Cardiac muscle cell (in vitro differentiated cells and primary cell): ENCODE data around the gene GABBR1. TPM values are rescaled to one million over a fixed set of nuclear protein-coding genes. Genes with fewer than 3 reads are reported as not detected.

Experiments used
- DNase-seq, 2 donors: peaks; one replicate each; pipeline versions ENCODE4 v3.0.0 to v3.0.0-alpha.2; 2010 to 2017; ENCODE audit warnings: low read depth in 1 of 2, low spot score in 1 of 2
- H3K27ac ChIP-seq: fragments of 200-600 bp; sonication (generic); 2 replicates; pipeline ENCODE4 v1.5.1; 2016
- H3K27me3 ChIP-seq: fragments of 200-600 bp; sonication (generic); 2 replicates; pipeline ENCODE4 v1.6.0; 2016; ENCODE audit warnings: control low read depth
- H3K36me3 ChIP-seq: fragments of 200-600 bp; sonication (generic); 2 replicates; pipeline ENCODE4 v1.5.1; 2016; ENCODE audit warnings: control low read depth
- H3K4me1 ChIP-seq: fragments of 200-600 bp; sonication (generic); 2 replicates; pipeline ENCODE4 v1.8.1; 2017; ENCODE audit warnings: low read depth, mild to moderate bottlenecking, mixed run types
- H3K4me3 ChIP-seq: fragments of 200-600 bp; sonication (generic); 2 replicates; pipeline ENCODE4 v1.5.1; 2016; ENCODE audit warnings: mild to moderate bottlenecking
- H3K9me3 ChIP-seq: fragments of 200-600 bp; sonication (generic); 2 replicates; pipeline ENCODE4 v1.5.1; 2017; ENCODE audit warnings: low read depth, mild to moderate bottlenecking, control low read depth
- CTCF ChIP-seq: IDR thresholded peaks from 2 replicates; pipeline ENCODE4 v1.5.1; 2012; ENCODE audit warnings: low read depth, mild to moderate bottlenecking, low read length
- polyA plus RNA-seq: library from polyadenylated mRNA; unstranded; fragments of >200 nt; fragmentation: Nextera tagmentation; extraction: Ambion mirVana; gene quantifications from 2 replicates; pipeline ENCODE4 v1.2.1, GENCODE V29; 2016
- total RNA-seq: library from RNA; depleted of rRNA; stranded (reverse); fragments of >200 nt; gene quantifications from 2 replicates; pipeline ENCODE4 v1.2.3, GENCODE V29; 2016

Gene GABBR1
- total and polyA plus RNA-seq, 2 experiments from 2014 or later = 67.0 to 101 TPM

GRCh38 chr6:29532320-29532951, 100.5 kb downstream of the GABBR1 start:
- no peak overlapping the region for H3K4me3 ChIP-seq
- no peak for DNase-seq
- H3K27me3 ChIP-seq = no peaks in the 10 kb centered on the region
- H3K27ac ChIP-seq = no peak overlapping the region
- no peaks in the 10 kb centered on the region for H3K36me3 ChIP-seq
- no peaks in the 10 kb centered on the region for H3K4me1 ChIP-seq
- no peaks in the 10 kb centered on the region for H3K9me3 ChIP-seq
- no peak for TF ChIP-seq CTCF

GRCh38 chr6:29531668-29532067, 101.3 kb downstream of the GABBR1 start:
- DNase-seq = no peak
- Histone ChIP-seq H3K4me1 (no peaks in the 10 kb centered on the region), H3K9me3 (no peaks in the 10 kb centered on the region), H3K4me3 (no peak overlapping the region), H3K36me3 (no peaks in the 10 kb centered on the region), H3K27ac (no peak overlapping the region), H3K27me3 (no peaks in the 10 kb centered on the region)
- no peak for TF ChIP-seq CTCF

DNA sequence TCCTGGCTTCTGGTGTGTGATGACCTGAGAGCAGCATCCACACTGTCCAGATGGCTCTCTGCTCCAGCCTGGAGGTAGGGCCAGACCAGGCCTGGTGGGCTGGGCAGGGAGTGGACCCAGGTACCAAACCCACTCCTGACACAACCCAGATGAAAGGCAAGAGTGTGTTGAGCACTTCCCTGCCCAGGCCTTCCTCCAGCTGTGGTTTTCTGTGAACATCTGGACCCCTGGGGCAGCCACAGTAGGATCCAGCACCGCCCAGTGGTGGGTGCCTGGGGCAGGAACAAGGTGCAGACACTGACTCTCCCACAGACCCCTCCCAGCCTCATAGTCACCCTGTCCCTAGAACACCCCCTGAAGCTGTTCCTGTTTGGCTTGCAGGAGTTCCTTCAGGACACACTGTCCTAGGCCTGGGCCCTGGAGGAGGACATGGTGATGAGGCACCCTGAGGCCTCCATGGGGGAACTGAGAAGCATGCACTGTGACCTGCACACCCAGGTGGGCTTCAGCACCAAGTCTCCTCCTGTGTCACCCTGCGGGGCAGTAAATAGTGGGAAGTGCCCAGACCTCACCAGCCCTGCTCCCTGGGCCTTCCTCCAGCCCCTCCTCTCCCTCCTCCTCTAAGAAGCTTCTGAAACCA, 102.2 kb downstream of the GABBR1 start:
- Histone ChIP-seq H3K4me3 (no peak overlapping the region), H3K4me1 (no peaks in the 10 kb centered on the region), H3K9me3 (no peaks in the 10 kb centered on the region), H3K36me3 (no peaks in the 10 kb centered on the region), H3K27ac (no peak overlapping the region), H3K27me3 (no peaks in the 10 kb centered on the region)
- no peak for TF ChIP-seq CTCF
- no peak for DNase-seq

- TF ChIP-seq CTCF = no peak
- no peaks in the 10 kb centered on the region for H3K9me3 ChIP-seq
- no peak for DNase-seq
- no peaks in the 10 kb centered on the region for H3K36me3 ChIP-seq
- H3K27ac ChIP-seq = no peak overlapping the region
- H3K4me3 ChIP-seq = no peak overlapping the region
- H3K27me3 ChIP-seq = no peaks in the 10 kb centered on the region
- H3K4me1 ChIP-seq = no peaks in the 10 kb centered on the region
These were observed 103.0 kb downstream of the GABBR1 start for GRCh38 chr6:29529956-29530355.

DNA sequence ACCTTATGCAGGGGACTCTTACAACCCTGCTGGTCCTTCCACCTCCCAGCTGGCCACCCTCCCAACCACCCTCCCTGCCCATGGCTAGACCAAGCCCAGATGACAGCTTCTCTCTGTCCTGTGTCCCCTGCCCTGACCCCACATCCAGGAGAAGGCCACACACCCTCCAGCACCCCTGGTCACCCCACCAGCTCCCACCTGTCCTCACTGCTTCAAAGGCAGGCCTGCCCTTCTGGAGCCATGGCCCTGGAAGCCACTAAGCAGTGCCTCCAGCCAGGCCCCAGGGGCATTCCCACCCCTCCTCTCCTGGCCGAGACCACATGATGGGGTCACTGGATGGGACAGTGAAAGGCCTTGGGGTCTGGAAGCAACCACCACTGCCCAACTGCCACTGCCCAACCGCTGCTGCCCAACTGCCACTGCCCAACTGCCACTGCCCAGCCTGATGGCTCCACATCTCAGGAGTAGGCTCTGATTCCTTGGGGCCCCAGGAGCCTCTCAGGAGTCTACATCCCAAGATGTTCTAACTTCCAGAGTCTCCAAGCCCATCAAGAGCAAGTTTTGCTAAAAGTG, 103.9 kb downstream of the GABBR1 start:
- Histone ChIP-seq H3K4me3 (no peak overlapping the region), H3K9me3 (no peaks in the 10 kb centered on the region), H3K36me3 (no peaks in the 10 kb centered on the region), H3K27ac (no peak overlapping the region), H3K4me1 (no peaks in the 10 kb centered on the region), H3K27me3 (no peaks in the 10 kb centered on the region)
- TF ChIP-seq CTCF = no peak
- DNase-seq = no peak
